HG03196 (cell line): ENCODE data around the gene PARP16.

ENCODE experiments used
- ATAC-seq: cut with Tn5 transposase; IDR thresholded peaks from one replicate; pipeline ENCODE4 v1.9.1; 2021; ENCODE audit not compliant: unreplicated experiment

PARP16 gene

GRCh38 chr15:65208647-65209046 is 78.0 kb downstream of the PARP16 start:
- no peak for ATAC-seq
